Colonic mucosa (tissue), 4 donors: ENCODE measurements around the gene NAE1. TPM values are rescaled to one million over a fixed set of nuclear protein-coding genes. Genes with fewer than 3 reads are reported as not detected.

ENCODE experiments used
- DNase-seq: peaks from one replicate; pipeline ENCODE4 v3.0.0-alpha.2; 2020
- H3K27ac ChIP-seq: fragments of 200-600 bp; one replicate; pipeline ENCODE4 v1.8.0; 2021
- H3K27me3 ChIP-seq: fragments of 200-600 bp; one replicate; pipeline ENCODE4 v1.8.0; 2021
- H3K36me3 ChIP-seq: fragments of 200-600 bp; one replicate; pipeline ENCODE4 v1.8.0; 2021
- H3K4me1 ChIP-seq: fragments of 200-600 bp; one replicate; pipeline ENCODE4 v1.8.0; 2021; ENCODE audit warnings: mild to moderate bottlenecking
- H3K4me3 ChIP-seq: fragments of 200-600 bp; one replicate; pipeline ENCODE4 v1.8.0; 2021
- H3K9ac ChIP-seq, 2 donors: one replicate each; pipeline ENCODE4 v1.7.0; 2013; ENCODE audit warnings: control low read depth in 2 of 2, low read depth in 2 of 2, low read length in 2 of 2
- H3K9me3 ChIP-seq: fragments of 200-600 bp; one replicate; pipeline ENCODE4 v1.8.0; 2021
- intact Hi-C: fragments of 100-400 bp; cut with DNase I; formaldehyde crosslinking; loops from one replicate; pipeline ENCODE4 v1.14.1; 2022
- total RNA-seq, 2 donors: library from RNA; stranded (reverse); fragmentation: NEBNext Ultra II Directional in 1 of 2; extraction: Animal tissue kit (Norgen Biotek cat#: 25700) in 1 of 2; gene quantifications; one replicate each; pipeline ENCODE4 v1.2.1, GENCODE V29; 2021
- TF ChIP-seq, protein P1 (sequence below): fragments of 200-600 bp; IDR thresholded peaks from one replicate; pipeline ENCODE4 v1.8.0; 2022; ENCODE audit warnings: antibody characterized with exemption, mild to moderate bottlenecking
- donor health status: healthy.
- donor health status: DM: no; HTN: no; CAD: no.
- donor health status: DM: no; HTN: no; CAD: no.

NAE1 gene
- total RNA-seq, 2 donors from 2014 or later: 42.2 to 62.0 TPM

DNA sequence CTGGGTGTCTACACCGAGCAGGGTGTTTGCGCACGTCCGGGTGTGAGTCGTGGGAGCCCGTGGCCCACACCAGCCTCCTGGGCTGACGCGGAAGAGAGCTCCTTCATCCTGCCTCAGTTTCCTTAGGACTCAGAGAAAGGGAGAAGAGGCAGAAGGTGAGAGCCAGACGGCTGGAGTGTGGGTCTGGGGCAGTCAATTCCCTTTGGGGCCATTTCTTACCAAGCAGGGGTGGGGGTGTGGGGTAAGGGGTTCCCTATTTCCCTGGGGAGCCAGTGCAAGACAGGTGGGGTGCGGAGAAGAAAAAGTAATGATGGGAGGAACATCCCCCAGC is 14.3 kb upstream of the NAE1 start:
- H3K27ac ChIP-seq: no peak overlapping the region
- H3K4me3 ChIP-seq: peak overlapping the region; percentile 34
- peak overlapping the region in 1 of 2 donors; percentile 19 for H3K9ac ChIP-seq
- H3K36me3 ChIP-seq: no peaks in the 10 kb centered on the region
- no peaks in the 10 kb centered on the region for H3K9me3 ChIP-seq
- TF ChIP-seq, protein P1, sequence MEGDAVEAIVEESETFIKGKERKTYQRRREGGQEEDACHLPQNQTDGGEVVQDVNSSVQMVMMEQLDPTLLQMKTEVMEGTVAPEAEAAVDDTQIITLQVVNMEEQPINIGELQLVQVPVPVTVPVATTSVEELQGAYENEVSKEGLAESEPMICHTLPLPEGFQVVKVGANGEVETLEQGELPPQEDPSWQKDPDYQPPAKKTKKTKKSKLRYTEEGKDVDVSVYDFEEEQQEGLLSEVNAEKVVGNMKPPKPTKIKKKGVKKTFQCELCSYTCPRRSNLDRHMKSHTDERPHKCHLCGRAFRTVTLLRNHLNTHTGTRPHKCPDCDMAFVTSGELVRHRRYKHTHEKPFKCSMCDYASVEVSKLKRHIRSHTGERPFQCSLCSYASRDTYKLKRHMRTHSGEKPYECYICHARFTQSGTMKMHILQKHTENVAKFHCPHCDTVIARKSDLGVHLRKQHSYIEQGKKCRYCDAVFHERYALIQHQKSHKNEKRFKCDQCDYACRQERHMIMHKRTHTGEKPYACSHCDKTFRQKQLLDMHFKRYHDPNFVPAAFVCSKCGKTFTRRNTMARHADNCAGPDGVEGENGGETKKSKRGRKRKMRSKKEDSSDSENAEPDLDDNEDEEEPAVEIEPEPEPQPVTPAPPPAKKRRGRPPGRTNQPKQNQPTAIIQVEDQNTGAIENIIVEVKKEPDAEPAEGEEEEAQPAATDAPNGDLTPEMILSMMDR: no peak
- peaks cover 20% of the 10 kb centered on the region for H3K27me3 ChIP-seq
- intact Hi-C loops: loop anchor here (10.0 kb wide), 1 partner anchor 60 kb away; no protein-coding TSS in a partner anchor
- no peak for DNase-seq
- H3K4me1 ChIP-seq: no peaks in the 10 kb centered on the region

DNA sequence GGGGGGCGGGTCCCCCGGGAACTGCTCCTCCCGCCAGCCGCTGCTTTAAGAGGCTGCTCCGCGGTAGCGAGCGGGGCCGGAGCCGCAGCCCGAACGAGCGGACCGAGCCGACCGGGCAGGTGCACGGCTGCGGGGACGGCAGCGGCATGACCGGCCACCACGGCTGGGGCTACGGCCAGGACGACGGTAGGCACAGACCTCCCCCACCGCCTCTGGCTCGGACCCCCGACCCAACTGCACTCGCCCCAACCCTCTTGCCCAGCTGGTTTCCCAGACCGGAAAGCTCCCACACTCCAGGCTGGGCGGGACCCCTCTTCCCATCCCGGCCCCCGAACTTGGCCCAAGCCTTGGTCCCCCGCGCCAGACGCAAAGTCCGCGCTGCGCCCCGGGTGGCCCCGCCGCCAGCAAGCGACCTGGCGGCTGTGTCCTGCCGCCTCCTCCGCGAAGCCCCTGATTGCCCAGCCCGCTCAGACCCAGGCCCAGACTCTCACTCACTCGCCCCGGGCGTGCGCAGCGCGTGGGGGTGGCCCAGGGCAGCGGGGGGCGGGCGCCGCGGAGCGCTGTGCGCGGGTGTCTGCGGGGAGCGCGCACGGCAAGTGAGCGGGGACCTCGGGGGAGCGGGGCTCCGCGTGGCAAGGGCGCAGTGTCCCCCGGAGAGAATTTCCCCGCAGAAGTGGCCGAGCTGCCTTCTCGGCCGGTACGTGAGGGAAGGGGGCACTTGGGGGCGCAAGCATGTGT is 13.7 kb upstream of the NAE1 start, which contains the start of gene CA7:
Gene CA7 (plus strand): TSS at position 73 of the 738 bp plus-strand sequence. CDS start 74 bp downstream, at position 147.
- H3K4me1 ChIP-seq: no peaks in the 10 kb centered on the region
- TF ChIP-seq, protein P1: no peak
- H3K27me3 ChIP-seq: peaks cover 20% of the 10 kb centered on the region
- H3K4me3 ChIP-seq: peak within 1 kb of the TSS; percentile 34
- intact Hi-C loops: loop anchor here (10.0 kb wide), 1 partner anchor 60 kb away; no protein-coding TSS in a partner anchor
- no peak for DNase-seq
- H3K9me3 ChIP-seq: no peaks in the 10 kb centered on the region
- no peak within 1 kb of the TSS for H3K27ac ChIP-seq
- no peaks in the 10 kb centered on the region for H3K36me3 ChIP-seq
- H3K9ac ChIP-seq: peak within 1 kb of the TSS in 1 of 2 donors; percentile 19

DNA sequence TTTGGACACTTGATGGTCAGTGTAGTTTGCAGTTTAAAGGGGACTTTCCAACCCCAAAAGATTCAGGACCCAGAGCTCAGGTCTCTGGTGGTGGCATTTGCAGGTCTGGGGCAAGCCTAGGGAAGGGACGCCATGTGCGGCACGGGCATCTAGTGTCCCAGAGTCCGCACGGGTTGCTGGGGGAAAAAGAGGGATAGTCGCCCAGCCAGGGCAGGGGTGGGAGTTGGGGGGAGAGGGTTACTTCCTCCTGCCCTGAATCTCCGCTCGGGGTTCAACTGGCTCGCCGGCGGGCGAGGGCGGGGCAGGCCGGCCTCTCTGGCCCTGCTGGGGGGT is 13.2 kb upstream of the NAE1 start:
- Histone ChIP-seq H3K9me3 (no peaks in the 10 kb centered on the region), H3K36me3 (no peaks in the 10 kb centered on the region), H3K27ac (no peak overlapping the region), H3K9ac (no peak overlapping the region), H3K27me3 (peaks cover 20% of the 10 kb centered on the region), H3K4me3 (peak overlapping the region; percentile 34), H3K4me1 (no peaks in the 10 kb centered on the region)
- DNase-seq: no peak
- TF ChIP-seq, protein P1: no peak
- intact Hi-C loops: loop anchor here (10.0 kb wide), 1 partner anchor 59 kb away; no protein-coding TSS in a partner anchor

DNA sequence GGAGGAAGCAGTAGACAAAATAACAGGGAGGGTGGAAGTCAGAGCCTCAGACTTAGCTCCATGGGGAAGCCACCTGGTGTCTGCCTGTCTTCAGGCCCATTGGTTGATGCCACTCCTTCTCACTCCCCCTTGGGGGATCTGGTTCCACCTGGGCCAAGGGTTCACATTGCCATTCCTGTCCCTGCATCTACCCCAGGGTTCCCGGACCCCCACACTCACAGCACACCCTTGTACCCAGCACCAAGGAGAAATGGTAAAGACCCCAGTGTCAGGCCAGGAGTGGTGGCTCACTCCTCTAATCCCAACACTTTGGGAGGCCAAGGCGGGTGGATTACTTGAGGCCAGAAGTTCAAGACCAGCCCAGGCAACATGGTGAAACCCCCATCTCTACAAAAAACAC is 12.4 kb upstream of the NAE1 start:
- no peaks in the 10 kb centered on the region for H3K36me3 ChIP-seq
- no peak for DNase-seq
- no peak overlapping the region for H3K27ac ChIP-seq
- no peaks in the 10 kb centered on the region for H3K9me3 ChIP-seq
- TF ChIP-seq, protein P1: no peak
- intact Hi-C loops: loop anchor here (10.0 kb wide), 1 partner anchor 58 kb away; no protein-coding TSS in a partner anchor
- H3K9ac ChIP-seq: no peak overlapping the region
- no peaks in the 10 kb centered on the region for H3K4me1 ChIP-seq
- H3K4me3 ChIP-seq: no peak overlapping the region
- H3K27me3 ChIP-seq: peaks cover 20% of the 10 kb centered on the region

DNA sequence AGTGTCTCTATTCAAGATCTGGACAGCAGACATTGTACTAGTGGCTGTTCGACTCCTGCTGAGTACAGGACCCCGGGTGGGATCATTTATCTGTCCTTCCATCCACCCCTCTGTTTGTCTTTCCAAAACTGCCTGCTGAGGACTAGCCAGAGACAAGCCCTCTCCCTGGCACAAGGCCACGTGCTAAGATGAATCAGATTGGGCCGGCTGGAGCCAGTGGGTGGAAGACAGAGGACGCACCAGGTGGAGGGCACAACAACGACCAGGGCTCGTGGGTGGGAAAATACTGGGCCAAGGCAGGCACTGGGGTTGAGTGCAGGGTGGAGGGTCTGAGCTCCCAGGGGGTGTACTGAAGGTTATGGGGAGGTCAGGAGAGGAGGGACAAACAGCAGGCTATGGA is 12.0 kb upstream of the NAE1 start:
- Histone ChIP-seq H3K9ac (no peak overlapping the region), H3K4me3 (no peak overlapping the region), H3K27me3 (peaks cover 20% of the 10 kb centered on the region), H3K36me3 (no peaks in the 10 kb centered on the region), H3K4me1 (no peaks in the 10 kb centered on the region), H3K27ac (no peak overlapping the region), H3K9me3 (no peaks in the 10 kb centered on the region)
- TF ChIP-seq, protein P1: no peak
- intact Hi-C loops: loop anchor here (10.0 kb wide), 1 partner anchor 58 kb away; no protein-coding TSS in a partner anchor
- no peak for DNase-seq
